ENCODE results near the gene KCNJ10. TPM values are rescaled to one million over a fixed set of nuclear protein-coding genes. Genes with fewer than 3 reads are reported as not detected.

KCNJ10 gene
- total and polyA plus RNA-seq, 2 of the 13 experiments (the other 11 are each of a cell fraction or from before 2014, with no cell fraction given) = 4.4 to 10.3 TPM

DNA sequence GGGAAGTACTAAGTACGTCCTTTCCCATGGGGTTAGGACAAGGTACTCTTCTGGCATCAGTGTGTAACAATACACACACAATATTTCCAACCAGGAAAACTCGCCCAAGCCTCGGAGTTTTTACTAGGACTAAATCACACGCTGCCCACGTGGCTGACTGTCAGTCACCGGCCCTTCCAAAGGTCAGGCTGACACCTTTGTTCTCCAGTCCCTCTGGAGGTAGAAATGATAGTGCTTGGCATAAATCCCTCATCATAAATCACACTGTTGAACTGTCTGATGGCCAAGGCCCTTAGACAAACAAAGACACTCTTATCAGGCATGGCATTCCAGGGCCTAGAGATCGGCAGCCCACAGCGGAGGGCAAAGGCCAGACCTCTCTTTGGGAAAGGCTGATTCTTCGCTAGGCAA is 99.0 kb downstream of the KCNJ10 start (continued):
- TF ChIP-seq, protein P1, sequence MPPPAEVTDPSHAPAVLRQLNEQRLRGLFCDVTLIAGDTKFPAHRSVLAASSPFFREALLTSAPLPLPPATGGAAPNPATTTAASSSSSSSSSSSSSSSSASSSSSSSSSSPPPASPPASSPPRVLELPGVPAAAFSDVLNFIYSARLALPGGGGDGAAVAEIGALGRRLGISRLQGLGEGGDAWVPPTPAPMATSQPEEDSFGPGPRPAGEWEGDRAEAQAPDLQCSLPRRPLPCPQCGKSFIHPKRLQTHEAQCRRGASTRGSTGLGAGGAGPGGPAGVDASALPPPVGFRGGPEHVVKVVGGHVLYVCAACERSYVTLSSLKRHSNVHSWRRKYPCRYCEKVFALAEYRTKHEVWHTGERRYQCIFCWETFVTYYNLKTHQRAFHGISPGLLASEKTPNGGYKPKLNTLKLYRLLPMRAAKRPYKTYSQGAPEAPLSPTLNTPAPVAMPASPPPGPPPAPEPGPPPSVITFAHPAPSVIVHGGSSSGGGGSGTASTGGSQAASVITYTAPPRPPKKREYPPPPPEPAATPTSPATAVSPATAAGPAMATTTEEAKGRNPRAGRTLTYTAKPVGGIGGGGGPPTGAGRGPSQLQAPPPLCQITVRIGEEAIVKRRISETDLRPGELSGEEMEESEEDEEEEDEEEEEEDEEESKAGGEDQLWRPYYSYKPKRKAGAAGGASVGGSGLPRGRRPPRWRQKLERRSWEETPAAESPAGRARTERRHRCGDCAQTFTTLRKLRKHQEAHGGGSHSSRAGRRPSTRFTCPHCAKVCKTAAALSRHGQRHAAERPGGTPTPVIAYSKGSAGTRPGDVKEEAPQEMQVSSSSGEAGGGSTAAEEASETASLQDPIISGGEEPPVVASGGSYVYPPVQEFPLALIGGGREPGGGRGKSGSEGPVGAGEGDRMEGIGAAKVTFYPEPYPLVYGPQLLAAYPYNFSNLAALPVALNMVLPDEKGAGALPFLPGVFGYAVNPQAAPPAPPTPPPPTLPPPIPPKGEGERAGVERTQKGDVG (CRISPR knock-in tag; IDR thresholded peaks at IDR 0.05; ENCODE audit: borderline replicate concordance) = no peak
- TF ChIP-seq FOSL2 (CRISPR knock-in tag; IDR thresholded peaks at IDR 0.05) (peak; percentile 74), ZNF234 (CRISPR knock-in tag; conservative IDR thresholded peaks at IDR 0.05) (no peak), PAF1 (CRISPR knock-in tag; IDR thresholded peaks at IDR 0.05) (no peak), ZBTB42 (CRISPR knock-in tag; IDR thresholded peaks at IDR 0.05) (no peak), TRIM24 (CRISPR knock-in tag; IDR thresholded peaks at IDR 0.05) (0 out of 2 replicates have a peak, but pooled peaks have one; percentile 14), ZNF569 (CRISPR knock-in tag; IDR thresholded peaks at IDR 0.05; ENCODE audit: borderline replicate concordance) (no peak), ZNF703 (CRISPR knock-in tag; IDR thresholded peaks at IDR 0.05; ENCODE audit: borderline replicate concordance) (0 out of 2 replicates have a peak, but pooled peaks have one; percentile 26), ZSCAN22 (CRISPR knock-in tag; IDR thresholded peaks at IDR 0.05) (0 out of 2 replicates have a peak, but pooled peaks have one; percentile 31), ZNF205 (CRISPR knock-in tag; IDR thresholded peaks at IDR 0.05) (peak; percentile 54; the same call in 1 of the 2 replicates), NR1H2 (CRISPR knock-in tag; IDR thresholded peaks at IDR 0.05; ENCODE audit: borderline replicate concordance, low read depth) (no peak), RNF2 (conservative IDR thresholded peaks at IDR 0.05; ENCODE audit: low read depth) (peak; percentile 61; the same call in 1 of the 2 replicates)
- TF ChIP-seq, protein P2, sequence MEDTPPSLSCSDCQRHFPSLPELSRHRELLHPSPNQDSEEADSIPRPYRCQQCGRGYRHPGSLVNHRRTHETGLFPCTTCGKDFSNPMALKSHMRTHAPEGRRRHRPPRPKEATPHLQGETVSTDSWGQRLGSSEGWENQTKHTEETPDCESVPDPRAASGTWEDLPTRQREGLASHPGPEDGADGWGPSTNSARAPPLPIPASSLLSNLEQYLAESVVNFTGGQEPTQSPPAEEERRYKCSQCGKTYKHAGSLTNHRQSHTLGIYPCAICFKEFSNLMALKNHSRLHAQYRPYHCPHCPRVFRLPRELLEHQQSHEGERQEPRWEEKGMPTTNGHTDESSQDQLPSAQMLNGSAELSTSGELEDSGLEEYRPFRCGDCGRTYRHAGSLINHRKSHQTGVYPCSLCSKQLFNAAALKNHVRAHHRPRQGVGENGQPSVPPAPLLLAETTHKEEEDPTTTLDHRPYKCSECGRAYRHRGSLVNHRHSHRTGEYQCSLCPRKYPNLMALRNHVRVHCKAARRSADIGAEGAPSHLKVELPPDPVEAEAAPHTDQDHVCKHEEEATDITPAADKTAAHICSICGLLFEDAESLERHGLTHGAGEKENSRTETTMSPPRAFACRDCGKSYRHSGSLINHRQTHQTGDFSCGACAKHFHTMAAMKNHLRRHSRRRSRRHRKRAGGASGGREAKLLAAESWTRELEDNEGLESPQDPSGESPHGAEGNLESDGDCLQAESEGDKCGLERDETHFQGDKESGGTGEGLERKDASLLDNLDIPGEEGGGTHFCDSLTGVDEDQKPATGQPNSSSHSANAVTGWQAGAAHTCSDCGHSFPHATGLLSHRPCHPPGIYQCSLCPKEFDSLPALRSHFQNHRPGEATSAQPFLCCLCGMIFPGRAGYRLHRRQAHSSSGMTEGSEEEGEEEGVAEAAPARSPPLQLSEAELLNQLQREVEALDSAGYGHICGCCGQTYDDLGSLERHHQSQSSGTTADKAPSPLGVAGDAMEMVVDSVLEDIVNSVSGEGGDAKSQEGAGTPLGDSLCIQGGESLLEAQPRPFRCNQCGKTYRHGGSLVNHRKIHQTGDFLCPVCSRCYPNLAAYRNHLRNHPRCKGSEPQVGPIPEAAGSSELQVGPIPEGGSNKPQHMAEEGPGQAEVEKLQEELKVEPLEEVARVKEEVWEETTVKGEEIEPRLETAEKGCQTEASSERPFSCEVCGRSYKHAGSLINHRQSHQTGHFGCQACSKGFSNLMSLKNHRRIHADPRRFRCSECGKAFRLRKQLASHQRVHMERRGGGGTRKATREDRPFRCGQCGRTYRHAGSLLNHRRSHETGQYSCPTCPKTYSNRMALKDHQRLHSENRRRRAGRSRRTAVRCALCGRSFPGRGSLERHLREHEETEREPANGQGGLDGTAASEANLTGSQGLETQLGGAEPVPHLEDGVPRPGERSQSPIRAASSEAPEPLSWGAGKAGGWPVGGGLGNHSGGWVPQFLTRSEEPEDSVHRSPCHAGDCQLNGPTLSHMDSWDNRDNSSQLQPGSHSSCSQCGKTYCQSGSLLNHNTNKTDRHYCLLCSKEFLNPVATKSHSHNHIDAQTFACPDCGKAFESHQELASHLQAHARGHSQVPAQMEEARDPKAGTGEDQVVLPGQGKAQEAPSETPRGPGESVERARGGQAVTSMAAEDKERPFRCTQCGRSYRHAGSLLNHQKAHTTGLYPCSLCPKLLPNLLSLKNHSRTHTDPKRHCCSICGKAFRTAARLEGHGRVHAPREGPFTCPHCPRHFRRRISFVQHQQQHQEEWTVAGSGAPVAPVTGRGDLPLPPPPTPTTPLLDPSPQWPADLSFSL (CRISPR knock-in tag; IDR thresholded peaks at IDR 0.05) = 0 out of 2 replicates have a peak, but pooled peaks have one; percentile 55
- TF ChIP-seq, protein P3, sequence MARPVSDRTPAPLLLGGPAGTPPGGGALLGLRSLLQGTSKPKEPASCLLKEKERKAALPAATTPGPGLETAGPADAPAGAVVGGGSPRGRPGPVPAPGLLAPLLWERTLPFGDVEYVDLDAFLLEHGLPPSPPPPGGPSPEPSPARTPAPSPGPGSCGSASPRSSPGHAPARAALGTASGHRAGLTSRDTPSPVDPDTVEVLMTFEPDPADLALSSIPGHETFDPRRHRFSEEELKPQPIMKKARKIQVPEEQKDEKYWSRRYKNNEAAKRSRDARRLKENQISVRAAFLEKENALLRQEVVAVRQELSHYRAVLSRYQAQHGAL (CRISPR knock-in tag; IDR thresholded peaks at IDR 0.05; ENCODE audit: not compliant biosample characterization) = no peak
- TF ChIP-seq, protein P4, sequence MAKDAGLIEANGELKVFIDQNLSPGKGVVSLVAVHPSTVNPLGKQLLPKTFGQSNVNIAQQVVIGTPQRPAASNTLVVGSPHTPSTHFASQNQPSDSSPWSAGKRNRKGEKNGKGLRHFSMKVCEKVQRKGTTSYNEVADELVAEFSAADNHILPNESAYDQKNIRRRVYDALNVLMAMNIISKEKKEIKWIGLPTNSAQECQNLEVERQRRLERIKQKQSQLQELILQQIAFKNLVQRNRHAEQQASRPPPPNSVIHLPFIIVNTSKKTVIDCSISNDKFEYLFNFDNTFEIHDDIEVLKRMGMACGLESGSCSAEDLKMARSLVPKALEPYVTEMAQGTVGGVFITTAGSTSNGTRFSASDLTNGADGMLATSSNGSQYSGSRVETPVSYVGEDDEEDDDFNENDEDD (CRISPR knock-in tag; IDR thresholded peaks at IDR 0.05; ENCODE audit: borderline replicate concordance) = peak; percentile 79; the same call in 1 of the 2 replicates
- TF ChIP-seq, protein P5, sequence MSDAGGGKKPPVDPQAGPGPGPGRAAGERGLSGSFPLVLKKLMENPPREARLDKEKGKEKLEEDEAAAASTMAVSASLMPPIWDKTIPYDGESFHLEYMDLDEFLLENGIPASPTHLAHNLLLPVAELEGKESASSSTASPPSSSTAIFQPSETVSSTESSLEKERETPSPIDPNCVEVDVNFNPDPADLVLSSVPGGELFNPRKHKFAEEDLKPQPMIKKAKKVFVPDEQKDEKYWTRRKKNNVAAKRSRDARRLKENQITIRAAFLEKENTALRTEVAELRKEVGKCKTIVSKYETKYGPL (CRISPR knock-in tag; IDR thresholded peaks at IDR 0.05) = no peak

Data from HepG2 (cell line).